GM23338 (cell line): ENCODE results near the gene KIAA1671. TPM values are rescaled to one million over a fixed set of nuclear protein-coding genes. Genes with fewer than 3 reads are reported as not detected.

Source experiments
- ATAC-seq: fragments of 200-7000 bp; cut with Tn5 transposase; 3 replicates; pipeline ENCODE4 v1.9.1; 2020
- DNase-seq: peaks from one replicate; pipeline ENCODE4 v3.0.0-alpha.2; 2015; ENCODE audit warnings: low spot score
- H2AFZ ChIP-seq: fragments of 200-600 bp; sonication (generic); 2 replicates; pipeline ENCODE4 v1.8.0; 2016; ENCODE audit warnings: antibody characterized with exemption, mild to moderate bottlenecking, moderate library complexity
- H3F3A ChIP-seq: fragments of 200-600 bp; sonication (generic); replicated peaks from 2 replicates; pipeline ENCODE4 v1.8.0; 2017; ENCODE audit warnings: antibody characterized with exemption, mixed run types, low read depth
- H3K27ac ChIP-seq: fragments of 200-600 bp; sonication (generic); 2 replicates; pipeline ENCODE4 v1.6.1; 2016; ENCODE audit warnings: low read depth
- H3K27me3 ChIP-seq: fragments of 200-600 bp; sonication (generic); 2 replicates; pipeline ENCODE4 v1.8.0; 2016; ENCODE audit warnings: mild to moderate bottlenecking, mixed run types, moderate library complexity; ENCODE audit not compliant: insufficient read depth
- H3K36me3 ChIP-seq: fragments of 200-600 bp; sonication (generic); 2 replicates; pipeline ENCODE4 v1.8.0; 2016; ENCODE audit warnings: mild to moderate bottlenecking; ENCODE audit not compliant: insufficient read depth
- H3K4me1 ChIP-seq: fragments of 200-600 bp; sonication (generic); 2 replicates; pipeline ENCODE4 v1.8.0; 2016; ENCODE audit warnings: mild to moderate bottlenecking, moderate library complexity; ENCODE audit not compliant: insufficient read depth
- H3K4me2 ChIP-seq: fragments of 200-600 bp; sonication (generic); 2 replicates; pipeline ENCODE4 v1.7.1; 2017; ENCODE audit warnings: mixed run types
- H3K4me3 ChIP-seq: fragments of 200-600 bp; sonication (generic); 2 replicates; pipeline ENCODE4 v1.6.1; 2016; ENCODE audit warnings: mixed run types
- H3K79me2 ChIP-seq: fragments of 200-600 bp; sonication (generic); replicated peaks from 2 replicates; pipeline ENCODE4 v1.8.0; 2017; ENCODE audit warnings: mild to moderate bottlenecking; ENCODE audit not compliant: insufficient read depth
- H3K9me2 ChIP-seq: fragments of 200-600 bp; sonication (generic); 2 replicates; pipeline ENCODE4 v1.8.0; 2017; ENCODE audit not compliant: insufficient read depth
- H4K20me1 ChIP-seq: fragments of 200-600 bp; sonication (generic); replicated peaks from 2 replicates; pipeline ENCODE4 v1.8.0; 2017; ENCODE audit warnings: mild to moderate bottlenecking; ENCODE audit not compliant: insufficient read depth
- H3K27ac Mint-ChIP-seq: 2 replicates; pipeline ENCODE4 v1.8.0; 2020; ENCODE audit warnings: inconsistent platforms, mild to moderate bottlenecking, moderate library complexity, mixed read lengths
- H3K27me3 Mint-ChIP-seq: 3 replicates; pipeline ENCODE4 v1.8.0; 2022; ENCODE audit warnings: low read depth, mild to moderate bottlenecking, moderate library complexity, mixed read lengths, inconsistent platforms; ENCODE audit not compliant: insufficient read depth, poor library complexity
- H3K36me3 Mint-ChIP-seq: 3 replicates; pipeline ENCODE4 v1.8.0; 2021; ENCODE audit warnings: low read depth, mild to moderate bottlenecking, inconsistent platforms, moderate library complexity, mixed read lengths
- H3K4me1 Mint-ChIP-seq: 3 replicates; pipeline ENCODE4 v1.8.0; 2020; ENCODE audit warnings: mild to moderate bottlenecking, inconsistent platforms, mixed read lengths
- H3K4me3 Mint-ChIP-seq: 3 replicates; pipeline ENCODE4 v1.8.0; 2021; ENCODE audit warnings: moderate library complexity, mild to moderate bottlenecking, inconsistent platforms, mixed read lengths
- H3K9me3 Mint-ChIP-seq: 3 replicates; pipeline ENCODE4 v1.8.0; 2020; ENCODE audit warnings: moderate library complexity, mild to moderate bottlenecking, inconsistent platforms, mixed read lengths
- CREB1 ChIP-seq: fragments of 250-450 bp; sonication (Bioruptor Pico); IDR thresholded peaks from 2 replicates; pipeline ENCODE4 v1.5.0; 2020; ENCODE audit warnings: low read depth, mild to moderate bottlenecking, moderate library complexity
- EZH2phosphoT487 ChIP-seq: fragments of 200-600 bp; sonication (generic); IDR thresholded peaks from one replicate; pipeline ENCODE4 v1.8.1; 2018; ENCODE audit warnings: antibody characterized with exemption; ENCODE audit not compliant: unreplicated experiment
- JUNB ChIP-seq: IDR thresholded peaks from one replicate; pipeline ENCODE4 v1.6.1; 2016; ENCODE audit warnings: antibody characterized with exemption; ENCODE audit not compliant: unreplicated experiment
- NANOG ChIP-seq: IDR thresholded peaks from 2 replicates; pipeline ENCODE4 v1.6.1; 2016; ENCODE audit warnings: antibody characterized with exemption, borderline replicate concordance
- POLR2AphosphoS5 ChIP-seq: IDR thresholded peaks from 2 replicates; pipeline ENCODE4 v1.6.1; 2016; ENCODE audit warnings: antibody characterized with exemption, low read depth
- STAT1 ChIP-seq: IDR thresholded peaks from one replicate; pipeline ENCODE4 v1.6.1; 2016; ENCODE audit warnings: antibody characterized with exemption; ENCODE audit not compliant: unreplicated experiment
- ZNF114 ChIP-seq: fragments of 250-450 bp; sonication (Bioruptor Pico); IDR thresholded peaks from 2 replicates; pipeline ENCODE4 v1.5.0; 2020; ENCODE audit warnings: mild to moderate bottlenecking, moderate library complexity
- ZNF331 ChIP-seq: fragments of 250-450 bp; sonication (Bioruptor Pico); IDR thresholded peaks from 2 replicates; pipeline ENCODE4 v1.5.0; 2020; ENCODE audit warnings: low read depth, mild to moderate bottlenecking, moderate library complexity
- polyA plus RNA-seq: library from polyadenylated mRNA; unstranded; fragments of >200 nt; fragmentation: Nextera tagmentation; extraction: Ambion mirVana; gene quantifications from 2 replicates; pipeline ENCODE4 v1.2.1, GENCODE V29; 2016
- total RNA-seq: library from RNA; depleted of rRNA; stranded (reverse); fragments of >200 nt; shearing (Covaris generic); gene quantifications from 2 replicates; pipeline ENCODE4 v1.2.3, GENCODE V29; 2014
- TF ChIP-seq, protein P1 (sequence below): IDR thresholded peaks from one replicate; pipeline ENCODE4 v1.6.1; 2018; ENCODE audit warnings: antibody characterized with exemption; ENCODE audit not compliant: unreplicated experiment
- TF ChIP-seq, protein P2 (sequence below): IDR thresholded peaks from 2 replicates; pipeline ENCODE4 v1.6.1; 2016; ENCODE audit warnings: antibody characterized with exemption
- TF ChIP-seq, protein P3 (sequence below), 2 experiments: fragments of 200-600 bp in 1 of 2; sonication (generic) in 1 of 2; conservative IDR thresholded peaks; 2 replicates each; pipeline versions ENCODE4 v1.5.1 to v1.6.1; 2016 to 2017; ENCODE audit warnings: antibody characterized with exemption in 2 of 2, low read depth in 2 of 2, mild to moderate bottlenecking in 2 of 2, moderate library complexity in 1 of 2
- TF ChIP-seq, protein P4 (sequence below): fragments of 250-450 bp; sonication (Bioruptor Pico); IDR thresholded peaks from 2 replicates; pipeline ENCODE4 v1.5.0; 2020; ENCODE audit warnings: mild to moderate bottlenecking, moderate library complexity

KIAA1671 gene
- total and polyA plus RNA-seq, 2 experiments from 2014 or later = 6.1 to 27.2 TPM

DNA sequence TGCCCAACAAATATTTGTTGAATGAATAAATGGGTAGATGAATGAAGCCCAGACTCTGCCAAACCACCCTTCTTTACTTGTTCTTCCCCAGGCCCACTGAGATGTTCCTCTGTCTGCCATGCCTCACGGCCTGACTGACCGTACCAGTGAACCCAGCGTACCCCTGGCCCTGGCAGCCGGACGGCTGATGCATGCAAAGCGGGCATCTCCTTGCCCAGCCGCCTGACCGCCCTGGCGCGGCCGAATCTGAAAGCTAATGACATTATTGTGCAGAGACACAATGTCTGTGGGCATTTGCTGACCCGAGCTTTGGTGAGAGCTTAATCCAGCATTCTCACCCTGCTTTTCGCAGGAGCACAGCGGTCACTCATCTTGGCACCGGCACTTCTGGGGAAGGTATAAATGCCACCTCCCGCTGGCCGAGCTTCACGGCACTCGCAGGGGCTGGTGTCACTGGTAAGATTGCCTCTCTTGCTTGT lies 266.7 kb downstream of the KIAA1671 start, which contains the start of gene CRYBB2 (continued):
- TF ChIP-seq, protein P1, sequence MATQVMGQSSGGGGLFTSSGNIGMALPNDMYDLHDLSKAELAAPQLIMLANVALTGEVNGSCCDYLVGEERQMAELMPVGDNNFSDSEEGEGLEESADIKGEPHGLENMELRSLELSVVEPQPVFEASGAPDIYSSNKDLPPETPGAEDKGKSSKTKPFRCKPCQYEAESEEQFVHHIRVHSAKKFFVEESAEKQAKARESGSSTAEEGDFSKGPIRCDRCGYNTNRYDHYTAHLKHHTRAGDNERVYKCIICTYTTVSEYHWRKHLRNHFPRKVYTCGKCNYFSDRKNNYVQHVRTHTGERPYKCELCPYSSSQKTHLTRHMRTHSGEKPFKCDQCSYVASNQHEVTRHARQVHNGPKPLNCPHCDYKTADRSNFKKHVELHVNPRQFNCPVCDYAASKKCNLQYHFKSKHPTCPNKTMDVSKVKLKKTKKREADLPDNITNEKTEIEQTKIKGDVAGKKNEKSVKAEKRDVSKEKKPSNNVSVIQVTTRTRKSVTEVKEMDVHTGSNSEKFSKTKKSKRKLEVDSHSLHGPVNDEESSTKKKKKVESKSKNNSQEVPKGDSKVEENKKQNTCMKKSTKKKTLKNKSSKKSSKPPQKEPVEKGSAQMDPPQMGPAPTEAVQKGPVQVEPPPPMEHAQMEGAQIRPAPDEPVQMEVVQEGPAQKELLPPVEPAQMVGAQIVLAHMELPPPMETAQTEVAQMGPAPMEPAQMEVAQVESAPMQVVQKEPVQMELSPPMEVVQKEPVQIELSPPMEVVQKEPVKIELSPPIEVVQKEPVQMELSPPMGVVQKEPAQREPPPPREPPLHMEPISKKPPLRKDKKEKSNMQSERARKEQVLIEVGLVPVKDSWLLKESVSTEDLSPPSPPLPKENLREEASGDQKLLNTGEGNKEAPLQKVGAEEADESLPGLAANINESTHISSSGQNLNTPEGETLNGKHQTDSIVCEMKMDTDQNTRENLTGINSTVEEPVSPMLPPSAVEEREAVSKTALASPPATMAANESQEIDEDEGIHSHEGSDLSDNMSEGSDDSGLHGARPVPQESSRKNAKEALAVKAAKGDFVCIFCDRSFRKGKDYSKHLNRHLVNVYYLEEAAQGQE = no peak

DNA sequence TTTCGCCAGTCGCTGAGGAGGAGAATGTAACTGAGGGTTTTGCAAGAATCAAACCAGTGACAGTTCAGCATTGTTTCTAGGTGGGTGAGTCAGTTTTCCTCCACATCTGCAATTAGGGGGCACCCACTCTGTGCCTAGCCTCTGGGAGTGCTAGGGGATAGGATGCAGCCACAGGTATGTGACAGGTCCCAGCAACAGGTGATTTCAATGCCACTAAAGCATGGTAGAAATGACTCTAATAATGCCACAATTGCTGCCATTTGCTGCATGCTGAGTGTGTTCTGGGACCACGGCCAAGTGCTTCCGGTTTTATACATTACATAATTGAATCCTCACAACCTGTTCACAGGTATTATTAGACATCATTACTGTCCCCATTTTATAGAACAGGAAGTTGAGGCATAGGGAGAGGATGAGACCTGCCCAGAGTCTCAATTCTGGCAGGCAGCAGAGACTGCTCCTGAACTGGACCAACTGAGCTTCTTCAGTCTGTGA lies 267.5 kb downstream of the KIAA1671 start:
- H3K4me1 ChIP-seq = no peaks in the 10 kb centered on the region
- Mint-ChIP-seq H3K4me1 (no peaks in the 10 kb centered on the region), H3K36me3 (no peaks in the 10 kb centered on the region), H3K27ac (no peak overlapping the region), H3K27me3 (peaks cover 7% of the 10 kb centered on the region), H3K4me3 (no peak overlapping the region), H3K9me3 (0 out of 3 replicates have a peak, but pooled peaks cover 2% of the 10 kb centered on the region)
- ATAC-seq = no peak
- H3K9me2 ChIP-seq = 0 out of 2 replicates have a peak, but pooled peaks cover 3% of the 10 kb centered on the region
- DNase-seq = no peak
- no peaks in the 10 kb centered on the region for H3K27me3 ChIP-seq
- H3K4me3 ChIP-seq = no peak overlapping the region
- H3F3A ChIP-seq = no peaks in the 10 kb centered on the region
- H3K79me2 ChIP-seq = no peaks in the 10 kb centered on the region
- H3K27ac ChIP-seq = no peak overlapping the region
- no peaks in the 10 kb centered on the region for H3K36me3 ChIP-seq
- no peak overlapping the region for H2AFZ ChIP-seq
- no peak overlapping the region for H3K4me2 ChIP-seq
- H4K20me1 ChIP-seq = no peaks in the 10 kb centered on the region
- TF ChIP-seq POLR2AphosphoS5 (no peak), NANOG (no peak), EZH2phosphoT487 (no peak), STAT1 (no peak), CREB1 (CRISPR knock-in tag) (no peak), ZNF331 (CRISPR knock-in tag) (no peak), ZNF114 (CRISPR knock-in tag) (no peak), JUNB (no peak)
- TF ChIP-seq, protein P2, sequence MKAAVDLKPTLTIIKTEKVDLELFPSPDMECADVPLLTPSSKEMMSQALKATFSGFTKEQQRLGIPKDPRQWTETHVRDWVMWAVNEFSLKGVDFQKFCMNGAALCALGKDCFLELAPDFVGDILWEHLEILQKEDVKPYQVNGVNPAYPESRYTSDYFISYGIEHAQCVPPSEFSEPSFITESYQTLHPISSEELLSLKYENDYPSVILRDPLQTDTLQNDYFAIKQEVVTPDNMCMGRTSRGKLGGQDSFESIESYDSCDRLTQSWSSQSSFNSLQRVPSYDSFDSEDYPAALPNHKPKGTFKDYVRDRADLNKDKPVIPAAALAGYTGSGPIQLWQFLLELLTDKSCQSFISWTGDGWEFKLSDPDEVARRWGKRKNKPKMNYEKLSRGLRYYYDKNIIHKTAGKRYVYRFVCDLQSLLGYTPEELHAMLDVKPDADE = no peak
- TF ChIP-seq, protein P3, sequence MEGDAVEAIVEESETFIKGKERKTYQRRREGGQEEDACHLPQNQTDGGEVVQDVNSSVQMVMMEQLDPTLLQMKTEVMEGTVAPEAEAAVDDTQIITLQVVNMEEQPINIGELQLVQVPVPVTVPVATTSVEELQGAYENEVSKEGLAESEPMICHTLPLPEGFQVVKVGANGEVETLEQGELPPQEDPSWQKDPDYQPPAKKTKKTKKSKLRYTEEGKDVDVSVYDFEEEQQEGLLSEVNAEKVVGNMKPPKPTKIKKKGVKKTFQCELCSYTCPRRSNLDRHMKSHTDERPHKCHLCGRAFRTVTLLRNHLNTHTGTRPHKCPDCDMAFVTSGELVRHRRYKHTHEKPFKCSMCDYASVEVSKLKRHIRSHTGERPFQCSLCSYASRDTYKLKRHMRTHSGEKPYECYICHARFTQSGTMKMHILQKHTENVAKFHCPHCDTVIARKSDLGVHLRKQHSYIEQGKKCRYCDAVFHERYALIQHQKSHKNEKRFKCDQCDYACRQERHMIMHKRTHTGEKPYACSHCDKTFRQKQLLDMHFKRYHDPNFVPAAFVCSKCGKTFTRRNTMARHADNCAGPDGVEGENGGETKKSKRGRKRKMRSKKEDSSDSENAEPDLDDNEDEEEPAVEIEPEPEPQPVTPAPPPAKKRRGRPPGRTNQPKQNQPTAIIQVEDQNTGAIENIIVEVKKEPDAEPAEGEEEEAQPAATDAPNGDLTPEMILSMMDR (conservative IDR thresholded peaks at IDR 0.05; ENCODE audit: low read depth in 2 of 2) = no peak
- TF ChIP-seq, protein P4, sequence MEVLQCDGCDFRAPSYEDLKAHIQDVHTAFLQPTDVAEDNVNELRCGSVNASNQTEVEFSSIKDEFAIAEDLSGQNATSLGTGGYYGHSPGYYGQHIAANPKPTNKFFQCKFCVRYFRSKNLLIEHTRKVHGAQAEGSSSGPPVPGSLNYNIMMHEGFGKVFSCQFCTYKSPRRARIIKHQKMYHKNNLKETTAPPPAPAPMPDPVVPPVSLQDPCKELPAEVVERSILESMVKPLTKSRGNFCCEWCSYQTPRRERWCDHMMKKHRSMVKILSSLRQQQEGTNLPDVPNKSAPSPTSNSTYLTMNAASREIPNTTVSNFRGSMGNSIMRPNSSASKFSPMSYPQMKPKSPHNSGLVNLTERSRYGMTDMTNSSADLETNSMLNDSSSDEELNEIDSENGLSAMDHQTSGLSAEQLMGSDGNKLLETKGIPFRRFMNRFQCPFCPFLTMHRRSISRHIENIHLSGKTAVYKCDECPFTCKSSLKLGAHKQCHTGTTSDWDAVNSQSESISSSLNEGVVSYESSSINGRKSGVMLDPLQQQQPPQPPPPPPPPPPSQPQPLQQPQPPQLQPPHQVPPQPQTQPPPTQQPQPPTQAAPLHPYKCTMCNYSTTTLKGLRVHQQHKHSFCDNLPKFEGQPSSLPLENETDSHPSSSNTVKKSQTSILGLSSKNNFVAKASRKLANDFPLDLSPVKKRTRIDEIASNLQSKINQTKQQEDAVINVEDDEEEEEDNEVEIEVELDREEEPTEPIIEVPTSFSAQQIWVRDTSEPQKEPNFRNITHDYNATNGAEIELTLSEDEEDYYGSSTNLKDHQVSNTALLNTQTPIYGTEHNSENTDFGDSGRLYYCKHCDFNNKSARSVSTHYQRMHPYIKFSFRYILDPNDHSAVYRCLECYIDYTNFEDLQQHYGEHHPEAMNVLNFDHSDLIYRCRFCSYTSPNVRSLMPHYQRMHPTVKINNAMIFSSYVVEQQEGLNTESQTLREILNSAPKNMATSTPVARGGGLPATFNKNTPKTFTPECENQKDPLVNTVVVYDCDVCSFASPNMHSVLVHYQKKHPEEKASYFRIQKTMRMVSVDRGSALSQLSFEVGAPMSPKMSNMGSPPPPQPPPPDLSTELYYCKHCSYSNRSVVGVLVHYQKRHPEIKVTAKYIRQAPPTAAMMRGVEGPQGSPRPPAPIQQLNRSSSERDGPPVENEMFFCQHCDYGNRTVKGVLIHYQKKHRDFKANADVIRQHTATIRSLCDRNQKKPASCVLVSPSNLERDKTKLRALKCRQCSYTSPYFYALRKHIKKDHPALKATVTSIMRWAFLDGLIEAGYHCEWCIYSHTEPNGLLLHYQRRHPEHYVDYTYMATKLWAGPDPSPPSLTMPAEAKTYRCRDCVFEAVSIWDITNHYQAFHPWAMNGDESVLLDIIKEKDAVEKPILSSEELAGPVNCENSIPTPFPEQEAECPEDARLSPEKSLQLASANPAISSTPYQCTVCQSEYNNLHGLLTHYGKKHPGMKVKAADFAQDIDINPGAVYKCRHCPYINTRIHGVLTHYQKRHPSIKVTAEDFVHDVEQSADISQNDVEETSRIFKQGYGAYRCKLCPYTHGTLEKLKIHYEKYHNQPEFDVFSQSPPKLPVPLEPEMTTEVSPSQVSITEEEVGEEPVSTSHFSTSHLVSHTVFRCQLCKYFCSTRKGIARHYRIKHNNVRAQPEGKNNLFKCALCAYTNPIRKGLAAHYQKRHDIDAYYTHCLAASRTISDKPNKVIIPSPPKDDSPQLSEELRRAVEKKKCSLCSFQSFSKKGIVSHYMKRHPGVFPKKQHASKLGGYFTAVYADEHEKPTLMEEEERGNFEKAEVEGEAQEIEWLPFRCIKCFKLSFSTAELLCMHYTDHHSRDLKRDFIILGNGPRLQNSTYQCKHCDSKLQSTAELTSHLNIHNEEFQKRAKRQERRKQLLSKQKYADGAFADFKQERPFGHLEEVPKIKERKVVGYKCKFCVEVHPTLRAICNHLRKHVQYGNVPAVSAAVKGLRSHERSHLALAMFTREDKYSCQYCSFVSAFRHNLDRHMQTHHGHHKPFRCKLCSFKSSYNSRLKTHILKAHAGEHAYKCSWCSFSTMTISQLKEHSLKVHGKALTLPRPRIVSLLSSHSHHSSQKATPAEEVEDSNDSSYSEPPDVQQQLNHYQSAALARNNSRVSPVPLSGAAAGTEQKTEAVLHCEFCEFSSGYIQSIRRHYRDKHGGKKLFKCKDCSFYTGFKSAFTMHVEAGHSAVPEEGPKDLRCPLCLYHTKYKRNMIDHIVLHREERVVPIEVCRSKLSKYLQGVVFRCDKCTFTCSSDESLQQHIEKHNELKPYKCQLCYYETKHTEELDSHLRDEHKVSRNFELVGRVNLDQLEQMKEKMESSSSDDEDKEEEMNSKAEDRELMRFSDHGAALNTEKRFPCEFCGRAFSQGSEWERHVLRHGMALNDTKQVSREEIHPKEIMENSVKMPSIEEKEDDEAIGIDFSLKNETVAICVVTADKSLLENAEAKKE = no peak
